ENCODE results near the gene CDS2.

- TF ChIP-seq CTCF (conservative IDR thresholded peaks at IDR 0.05; ENCODE audit: low read depth, low read length) (no peak), EZH2phosphoT487 (IDR thresholded peaks at IDR 0.05; ENCODE audit: borderline replicate concordance, low read length) (no peak), EZH2 (IDR thresholded peaks at IDR 0.05; ENCODE audit: low read length, unreplicated experiment) (no peak)
Observed at GRCh38 chr20:5136096-5136495, 9.3 kb downstream of the CDS2 start.
